Stomach smooth muscle (tissue), 2 donors: ENCODE data around the gene SMAD5.

ENCODE experiments used
- H3K27ac ChIP-seq: one replicate; pipeline ENCODE4 v1.7.0; 2013; ENCODE audit warnings: mild to moderate bottlenecking, low read length, inconsistent platforms
- H3K27me3 ChIP-seq, 2 donors: one replicate each; pipeline ENCODE4 v1.7.0; 2013; ENCODE audit warnings: low read length in 2 of 2; ENCODE audit not compliant: insufficient read depth in 2 of 2, control insufficient read depth in 1 of 2
- H3K36me3 ChIP-seq, 2 donors: one replicate each; pipeline ENCODE4 v1.7.0; 2013; ENCODE audit warnings: low read length in 2 of 2; ENCODE audit not compliant: control insufficient read depth in 2 of 2, insufficient read depth in 2 of 2
- H3K4me1 ChIP-seq: one replicate; pipeline ENCODE4 v1.7.0; 2013; ENCODE audit warnings: low read length; ENCODE audit not compliant: control insufficient read depth, insufficient read depth
- H3K4me3 ChIP-seq, 2 donors: one replicate each; pipeline ENCODE4 v1.7.0; 2013; ENCODE audit warnings: low read length in 2 of 2
- H3K9ac ChIP-seq, 2 donors: one replicate each; pipeline ENCODE4 v1.7.0; 2013; ENCODE audit warnings: low read length in 2 of 2, mild to moderate bottlenecking in 1 of 2
- H3K9me3 ChIP-seq, 2 donors: one replicate each; pipeline ENCODE4 v1.7.0; 2013; ENCODE audit warnings: low read length in 2 of 2; ENCODE audit not compliant: control insufficient read depth in 2 of 2
- donor health status: healthy.
- donor health status: Pancreatic carcinoma.

Gene SMAD5

GRCh38 chr5:136206361-136206760, 73.7 kb downstream of the SMAD5 start:
- no peaks in the 10 kb centered on the region for H3K36me3 ChIP-seq
- no peak overlapping the region for H3K27ac ChIP-seq
- peaks cover 0 to 5% of the 10 kb centered on the region in 2 donors for H3K27me3 ChIP-seq
- no peak overlapping the region for H3K9ac ChIP-seq
- H3K4me3 ChIP-seq: no peak overlapping the region
- H3K4me1 ChIP-seq: no peaks in the 10 kb centered on the region
- H3K9me3 ChIP-seq: peaks cover 0 to 6% of the 10 kb centered on the region in 2 donors

GRCh38 chr5:136207631-136208030, 75.0 kb downstream of the SMAD5 start:
- Histone ChIP-seq H3K9me3 (peaks cover 0 to 6% of the 10 kb centered on the region in 2 donors), H3K9ac (no peak overlapping the region), H3K27ac (no peak overlapping the region), H3K36me3 (no peaks in the 10 kb centered on the region), H3K4me1 (no peaks in the 10 kb centered on the region), H3K4me3 (no peak overlapping the region), H3K27me3 (peaks cover 0 to 5% of the 10 kb centered on the region in 2 donors)

- Histone ChIP-seq H3K36me3 (no peaks in the 10 kb centered on the region), H3K4me3 (no peak overlapping the region), H3K27ac (no peak overlapping the region), H3K4me1 (no peaks in the 10 kb centered on the region), H3K27me3 (peaks cover 0 to 9% of the 10 kb centered on the region in 2 donors), H3K9me3 (peaks cover 0 to 6% of the 10 kb centered on the region in 2 donors), H3K9ac (no peak overlapping the region)
Measured at GRCh38 chr5:136208916-136209315, 76.3 kb downstream of the SMAD5 start.

- Histone ChIP-seq H3K27ac (no peak overlapping the region), H3K4me3 (no peak overlapping the region), H3K27me3 (peaks cover 0 to 11% of the 10 kb centered on the region in 2 donors), H3K9me3 (peaks cover 0 to 6% of the 10 kb centered on the region in 2 donors), H3K4me1 (no peaks in the 10 kb centered on the region), H3K36me3 (no peaks in the 10 kb centered on the region), H3K9ac (no peak overlapping the region)
Measured at GRCh38 chr5:136209346-136209910, 76.8 kb downstream of the SMAD5 start.

- H3K27me3 ChIP-seq: peaks cover 0 to 11% of the 10 kb centered on the region in 2 donors
- peaks cover 0 to 4% of the 10 kb centered on the region in 2 donors for H3K9me3 ChIP-seq
- H3K4me3 ChIP-seq: no peak overlapping the region
- no peaks in the 10 kb centered on the region for H3K36me3 ChIP-seq
- no peaks in the 10 kb centered on the region for H3K4me1 ChIP-seq
- H3K27ac ChIP-seq: no peak overlapping the region
- H3K9ac ChIP-seq: no peak overlapping the region
Measured at GRCh38 chr5:136210259-136210658, 77.6 kb downstream of the SMAD5 start.

- no peak overlapping the region for H3K27ac ChIP-seq
- H3K4me3 ChIP-seq: no peak overlapping the region
- H3K9me3 ChIP-seq: no peaks in the 10 kb centered on the region
- H3K27me3 ChIP-seq: peaks cover 0 to 9% of the 10 kb centered on the region in 2 donors
- no peaks in the 10 kb centered on the region for H3K36me3 ChIP-seq
- H3K4me1 ChIP-seq: no peaks in the 10 kb centered on the region
- H3K9ac ChIP-seq: no peak overlapping the region
Measured at GRCh38 chr5:136211282-136212040, 78.8 kb downstream of the SMAD5 start.

- H3K36me3 ChIP-seq: no peaks in the 10 kb centered on the region
- H3K27me3 ChIP-seq: peaks cover 0 to 9% of the 10 kb centered on the region in 2 donors
- no peaks in the 10 kb centered on the region for H3K9me3 ChIP-seq
- no peak overlapping the region for H3K4me3 ChIP-seq
- no peak overlapping the region for H3K27ac ChIP-seq
- no peak overlapping the region for H3K9ac ChIP-seq
- H3K4me1 ChIP-seq: no peaks in the 10 kb centered on the region
Measured at GRCh38 chr5:136212252-136212721, 79.6 kb downstream of the SMAD5 start.

- Histone ChIP-seq H3K36me3 (no peaks in the 10 kb centered on the region), H3K4me3 (no peak overlapping the region), H3K9ac (no peak overlapping the region), H3K27ac (no peak overlapping the region), H3K9me3 (no peaks in the 10 kb centered on the region), H3K27me3 (peaks cover 0 to 9% of the 10 kb centered on the region in 2 donors), H3K4me1 (no peaks in the 10 kb centered on the region)
Measured at GRCh38 chr5:136213919-136214493, 81.4 kb downstream of the SMAD5 start.

GRCh38 chr5:136215812-136216211, 83.2 kb downstream of the SMAD5 start:
- no peaks in the 10 kb centered on the region for H3K36me3 ChIP-seq
- no peak overlapping the region for H3K27ac ChIP-seq
- peaks cover 0 to 6% of the 10 kb centered on the region in 2 donors for H3K27me3 ChIP-seq
- no peaks in the 10 kb centered on the region for H3K4me1 ChIP-seq
- no peak overlapping the region for H3K9ac ChIP-seq
- no peaks in the 10 kb centered on the region for H3K9me3 ChIP-seq
- H3K4me3 ChIP-seq: no peak overlapping the region

GRCh38 chr5:136216230-136216629, 83.6 kb downstream of the SMAD5 start:
- H3K9me3 ChIP-seq: peaks cover 2 to 3% of the 10 kb centered on the region in 2 donors
- no peaks in the 10 kb centered on the region for H3K4me1 ChIP-seq
- peaks cover 0 to 6% of the 10 kb centered on the region in 2 donors for H3K27me3 ChIP-seq

More at GRCh38 chr5:136216230-136216629, 83.6 kb downstream of the SMAD5 start:
- H3K27ac ChIP-seq: no peak overlapping the region
- H3K9ac ChIP-seq: no peak overlapping the region
- no peaks in the 10 kb centered on the region for H3K36me3 ChIP-seq
- H3K4me3 ChIP-seq: no peak overlapping the region
